HepG2 (cell line): Measurements from ENCODE around the gene ZNF24. TPM values are rescaled to one million over a fixed set of nuclear protein-coding genes. Genes with fewer than 3 reads are reported as not detected.

ENCODE experiments used
- DNMT1 ChIP-seq: sonication (generic); formaldehyde crosslinking; IDR thresholded peaks from 2 replicates; pipeline ENCODE4 v1.5.1; 2020; ENCODE audit warnings: mild to moderate bottlenecking, missing genetic modification reagents
- ELF1 ChIP-seq: sonication (generic); formaldehyde crosslinking; IDR thresholded peaks from 2 replicates; pipeline ENCODE4 v1.4.0; 2020; ENCODE audit warnings: missing genetic modification reagents
- FOXK2 ChIP-seq: fragments of 450-650 bp; IDR thresholded peaks from 2 replicates; pipeline ENCODE4 v1.6.1; 2016
- GABPA ChIP-seq, 2 experiments: IDR thresholded peaks; 2 replicates each; pipeline ENCODE4 v1.6.1; 2011 to 2016; ENCODE audit warnings: low read depth in 2 of 2, low read length in 1 of 2, missing biosample characterization in 1 of 2, missing genetic modification characterization in 1 of 2
- HNF4A ChIP-seq: sonication (generic); formaldehyde crosslinking; IDR thresholded peaks from 2 replicates; pipeline ENCODE4 v1.4.0; 2020; ENCODE audit warnings: missing genetic modification reagents
- KLF12 ChIP-seq: sonication (generic); formaldehyde crosslinking; IDR thresholded peaks from 2 replicates; pipeline ENCODE4 v1.4.0; 2020; ENCODE audit warnings: missing genetic modification reagents, borderline replicate concordance
- NR2F6 ChIP-seq, 2 experiments: IDR thresholded peaks; 2 replicates each; pipeline ENCODE4 v1.6.1; 2016; ENCODE audit warnings: antibody characterized with exemption in 1 of 2, mild to moderate bottlenecking in 1 of 2
- SATB2 ChIP-seq: sonication (generic); formaldehyde crosslinking; IDR thresholded peaks from 2 replicates; pipeline ENCODE4 v1.5.0; 2020; ENCODE audit warnings: missing genetic modification reagents
- TARDBP ChIP-seq: sonication (generic); formaldehyde crosslinking; IDR thresholded peaks from 2 replicates; pipeline ENCODE4 v1.8.0; 2022; ENCODE audit warnings: mild to moderate bottlenecking, missing genetic modification reagents
- XRCC5 ChIP-seq: fragments of 200-400 bp; formaldehyde crosslinking; optimal IDR thresholded peaks from 2 replicates; pipeline ENCODE3; 2017; ENCODE audit warnings: mild to moderate bottlenecking, low read length
- ZBTB7B ChIP-seq: sonication (generic); formaldehyde crosslinking; IDR thresholded peaks from 2 replicates; pipeline ENCODE4 v1.4.0; 2020; ENCODE audit warnings: missing genetic modification reagents
- ZNF629 ChIP-seq: sonication (generic); formaldehyde crosslinking; conservative IDR thresholded peaks from 2 replicates; pipeline ENCODE4 v1.5.0; 2020; ENCODE audit warnings: missing genetic modification reagents
- polyA plus RNA-seq, 8 experiments: library from polyadenylated mRNA; depleted of rRNA in 3 of 8; stranded (reverse) in 7 of 8; unstranded in 1 of 8; fragments of >200 nt; fragmentation: Illumina TruSeq in 4 of 8; extraction: Trizol in 4 of 8; gene quantifications; 2 replicates each; pipeline versions ENCODE4 v1.2.1 to v1.2.3, GENCODE V29; 2011 to 2016; ENCODE audit warnings: low read depth in 4 of 8, missing spikeins in 1 of 8, mixed read lengths in 1 of 8; ENCODE audit not compliant: insufficient read depth in 1 of 8
- total RNA-seq, 5 experiments: library from RNA; depleted of rRNA; stranded (reverse); fragments of >200 nt; fragmentation: Illumina TruSeq; extraction: Trizol; gene quantifications; 2 replicates each; pipeline ENCODE4 v1.2.3, GENCODE V29; 2016; ENCODE audit warnings: low read depth in 1 of 5
- TF ChIP-seq, protein P1 (sequence below): sonication (generic); formaldehyde crosslinking; IDR thresholded peaks from 2 replicates; pipeline ENCODE4 v1.5.0; 2020; ENCODE audit warnings: missing genetic modification reagents, mild to moderate bottlenecking, borderline replicate concordance
- TF ChIP-seq, protein P2 (sequence below): sonication (generic); formaldehyde crosslinking; IDR thresholded peaks from 2 replicates; pipeline ENCODE4 v1.5.0; 2020; ENCODE audit warnings: mild to moderate bottlenecking, missing genetic modification reagents, moderate library complexity
- TF ChIP-seq, protein P3 (sequence below): sonication (generic); formaldehyde crosslinking; IDR thresholded peaks from 2 replicates; pipeline ENCODE4 v1.5.0; 2020; ENCODE audit warnings: mild to moderate bottlenecking, missing genetic modification reagents
- TF ChIP-seq, protein P4 (sequence below): sonication (generic); formaldehyde crosslinking; IDR thresholded peaks from 2 replicates; pipeline ENCODE4 v1.4.0; 2020; ENCODE audit warnings: mild to moderate bottlenecking, missing genetic modification reagents, borderline replicate concordance
- TF ChIP-seq, protein P5 (sequence below): sonication (generic); formaldehyde crosslinking; IDR thresholded peaks from 2 replicates; pipeline ENCODE4 v1.8.1; 2023; ENCODE audit warnings: mild to moderate bottlenecking, missing genetic modification reagents
- TF ChIP-seq, protein P6 (sequence below): sonication (generic); formaldehyde crosslinking; conservative IDR thresholded peaks from 2 replicates; pipeline ENCODE4 v1.4.0; 2020; ENCODE audit warnings: missing genetic modification reagents

The ZNF24 gene
- total and polyA plus RNA-seq, 2 of the 13 experiments (the other 11 are each of a cell fraction or from before 2014, with no cell fraction given) = 19.5 to 41.1 TPM

DNA sequence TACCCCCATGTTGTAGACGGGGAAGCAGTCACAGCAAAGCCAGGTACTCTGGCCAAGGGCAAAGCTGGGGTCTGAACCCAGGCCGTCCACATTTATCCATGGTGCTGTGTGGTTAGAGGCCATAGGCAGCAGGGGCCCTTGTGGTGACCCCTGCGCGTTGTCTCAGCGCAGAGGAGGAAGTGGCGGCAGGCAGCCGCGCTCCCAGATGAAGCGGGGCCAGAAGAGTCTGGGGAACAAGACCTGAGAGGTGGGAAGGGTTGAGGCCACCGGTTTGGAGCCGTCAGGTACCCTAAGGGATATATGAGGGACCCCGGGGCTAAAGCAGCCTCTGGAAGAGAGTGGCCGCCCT is 32.1 kb upstream of the ZNF24 start (continued):
- TF ChIP-seq, protein P1, sequence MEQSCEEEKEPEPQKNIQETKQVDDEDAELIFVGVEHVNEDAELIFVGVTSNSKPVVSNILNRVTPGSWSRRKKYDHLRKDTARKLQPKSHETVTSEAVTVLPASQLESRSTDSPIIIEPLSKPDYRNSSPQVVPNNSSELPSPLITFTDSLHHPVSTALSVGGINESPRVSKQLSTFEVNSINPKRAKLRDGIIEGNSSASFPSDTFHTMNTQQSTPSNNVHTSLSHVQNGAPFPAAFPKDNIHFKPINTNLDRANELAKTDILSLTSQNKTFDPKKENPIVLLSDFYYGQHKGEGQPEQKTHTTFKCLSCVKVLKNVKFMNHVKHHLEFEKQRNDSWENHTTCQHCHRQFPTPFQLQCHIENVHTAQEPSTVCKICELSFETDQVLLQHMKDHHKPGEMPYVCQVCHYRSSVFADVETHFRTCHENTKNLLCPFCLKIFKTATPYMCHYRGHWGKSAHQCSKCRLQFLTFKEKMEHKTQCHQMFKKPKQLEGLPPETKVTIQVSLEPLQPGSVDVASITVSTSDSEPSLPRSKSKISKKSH (CRISPR knock-in tag) = no peak
- TF ChIP-seq HNF4A (CRISPR knock-in tag) (no peak), GABPA (IDR thresholded peaks at IDR 0.05; ENCODE audit: low read depth, low read length) (no peak), GABPA (CRISPR knock-in tag; IDR thresholded peaks at IDR 0.05; ENCODE audit: low read depth) (0 out of 2 replicates have a peak, but pooled peaks have one; percentile 12), DNMT1 (CRISPR knock-in tag) (no peak), ZBTB7B (CRISPR knock-in tag) (no peak), FOXK2 (no peak), ELF1 (peak; percentile 10; the same call in 1 of the 2 replicates), ZNF629 (CRISPR knock-in tag) (no peak), TARDBP (no peak), XRCC5 (peak; percentile 14), KLF12 (CRISPR knock-in tag) (0 out of 2 replicates have a peak, but pooled peaks have one; percentile 8), NR2F6 (IDR thresholded peaks at IDR 0.05) (no peak), NR2F6 (CRISPR knock-in tag; IDR thresholded peaks at IDR 0.05) (0 out of 2 replicates have a peak, but pooled peaks have one; percentile 29), SATB2 (CRISPR knock-in tag) (no peak)
- TF ChIP-seq, protein P2, sequence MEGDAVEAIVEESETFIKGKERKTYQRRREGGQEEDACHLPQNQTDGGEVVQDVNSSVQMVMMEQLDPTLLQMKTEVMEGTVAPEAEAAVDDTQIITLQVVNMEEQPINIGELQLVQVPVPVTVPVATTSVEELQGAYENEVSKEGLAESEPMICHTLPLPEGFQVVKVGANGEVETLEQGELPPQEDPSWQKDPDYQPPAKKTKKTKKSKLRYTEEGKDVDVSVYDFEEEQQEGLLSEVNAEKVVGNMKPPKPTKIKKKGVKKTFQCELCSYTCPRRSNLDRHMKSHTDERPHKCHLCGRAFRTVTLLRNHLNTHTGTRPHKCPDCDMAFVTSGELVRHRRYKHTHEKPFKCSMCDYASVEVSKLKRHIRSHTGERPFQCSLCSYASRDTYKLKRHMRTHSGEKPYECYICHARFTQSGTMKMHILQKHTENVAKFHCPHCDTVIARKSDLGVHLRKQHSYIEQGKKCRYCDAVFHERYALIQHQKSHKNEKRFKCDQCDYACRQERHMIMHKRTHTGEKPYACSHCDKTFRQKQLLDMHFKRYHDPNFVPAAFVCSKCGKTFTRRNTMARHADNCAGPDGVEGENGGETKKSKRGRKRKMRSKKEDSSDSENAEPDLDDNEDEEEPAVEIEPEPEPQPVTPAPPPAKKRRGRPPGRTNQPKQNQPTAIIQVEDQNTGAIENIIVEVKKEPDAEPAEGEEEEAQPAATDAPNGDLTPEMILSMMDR (CRISPR knock-in tag) = 0 out of 2 replicates have a peak, but pooled peaks have one; percentile 11
- TF ChIP-seq, protein P3, sequence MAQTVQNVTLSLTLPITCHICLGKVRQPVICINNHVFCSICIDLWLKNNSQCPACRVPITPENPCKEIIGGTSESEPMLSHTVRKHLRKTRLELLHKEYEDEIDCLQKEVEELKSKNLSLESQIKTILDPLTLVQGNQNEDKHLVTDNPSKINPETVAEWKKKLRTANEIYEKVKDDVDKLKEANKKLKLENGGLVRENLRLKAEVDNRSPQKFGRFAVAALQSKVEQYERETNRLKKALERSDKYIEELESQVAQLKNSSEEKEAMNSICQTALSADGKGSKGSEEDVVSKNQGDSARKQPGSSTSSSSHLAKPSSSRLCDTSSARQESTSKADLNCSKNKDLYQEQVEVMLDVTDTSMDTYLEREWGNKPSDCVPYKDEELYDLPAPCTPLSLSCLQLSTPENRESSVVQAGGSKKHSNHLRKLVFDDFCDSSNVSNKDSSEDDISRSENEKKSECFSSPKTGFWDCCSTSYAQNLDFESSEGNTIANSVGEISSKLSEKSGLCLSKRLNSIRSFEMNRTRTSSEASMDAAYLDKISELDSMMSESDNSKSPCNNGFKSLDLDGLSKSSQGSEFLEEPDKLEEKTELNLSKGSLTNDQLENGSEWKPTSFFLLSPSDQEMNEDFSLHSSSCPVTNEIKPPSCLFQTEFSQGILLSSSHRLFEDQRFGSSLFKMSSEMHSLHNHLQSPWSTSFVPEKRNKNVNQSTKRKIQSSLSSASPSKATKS (CRISPR knock-in tag) = no peak
- TF ChIP-seq, protein P4, sequence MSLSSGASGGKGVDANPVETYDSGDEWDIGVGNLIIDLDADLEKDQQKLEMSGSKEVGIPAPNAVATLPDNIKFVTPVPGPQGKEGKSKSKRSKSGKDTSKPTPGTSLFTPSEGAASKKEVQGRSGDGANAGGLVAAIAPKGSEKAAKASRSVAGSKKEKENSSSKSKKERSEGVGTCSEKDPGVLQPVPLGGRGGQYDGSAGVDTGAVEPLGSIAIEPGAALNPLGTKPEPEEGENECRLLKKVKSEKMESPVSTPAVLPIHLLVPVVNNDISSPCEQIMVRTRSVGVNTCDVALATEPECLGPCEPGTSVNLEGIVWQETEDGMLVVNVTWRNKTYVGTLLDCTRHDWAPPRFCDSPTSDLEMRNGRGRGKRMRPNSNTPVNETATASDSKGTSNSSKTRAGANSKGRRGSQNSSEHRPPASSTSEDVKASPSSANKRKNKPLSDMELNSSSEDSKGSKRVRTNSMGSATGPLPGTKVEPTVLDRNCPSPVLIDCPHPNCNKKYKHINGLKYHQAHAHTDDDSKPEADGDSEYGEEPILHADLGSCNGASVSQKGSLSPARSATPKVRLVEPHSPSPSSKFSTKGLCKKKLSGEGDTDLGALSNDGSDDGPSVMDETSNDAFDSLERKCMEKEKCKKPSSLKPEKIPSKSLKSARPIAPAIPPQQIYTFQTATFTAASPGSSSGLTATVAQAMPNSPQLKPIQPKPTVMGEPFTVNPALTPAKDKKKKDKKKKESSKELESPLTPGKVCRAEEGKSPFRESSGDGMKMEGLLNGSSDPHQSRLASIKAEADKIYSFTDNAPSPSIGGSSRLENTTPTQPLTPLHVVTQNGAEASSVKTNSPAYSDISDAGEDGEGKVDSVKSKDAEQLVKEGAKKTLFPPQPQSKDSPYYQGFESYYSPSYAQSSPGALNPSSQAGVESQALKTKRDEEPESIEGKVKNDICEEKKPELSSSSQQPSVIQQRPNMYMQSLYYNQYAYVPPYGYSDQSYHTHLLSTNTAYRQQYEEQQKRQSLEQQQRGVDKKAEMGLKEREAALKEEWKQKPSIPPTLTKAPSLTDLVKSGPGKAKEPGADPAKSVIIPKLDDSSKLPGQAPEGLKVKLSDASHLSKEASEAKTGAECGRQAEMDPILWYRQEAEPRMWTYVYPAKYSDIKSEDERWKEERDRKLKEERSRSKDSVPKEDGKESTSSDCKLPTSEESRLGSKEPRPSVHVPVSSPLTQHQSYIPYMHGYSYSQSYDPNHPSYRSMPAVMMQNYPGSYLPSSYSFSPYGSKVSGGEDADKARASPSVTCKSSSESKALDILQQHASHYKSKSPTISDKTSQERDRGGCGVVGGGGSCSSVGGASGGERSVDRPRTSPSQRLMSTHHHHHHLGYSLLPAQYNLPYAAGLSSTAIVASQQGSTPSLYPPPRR (CRISPR knock-in tag) = no peak
- TF ChIP-seq, protein P5, sequence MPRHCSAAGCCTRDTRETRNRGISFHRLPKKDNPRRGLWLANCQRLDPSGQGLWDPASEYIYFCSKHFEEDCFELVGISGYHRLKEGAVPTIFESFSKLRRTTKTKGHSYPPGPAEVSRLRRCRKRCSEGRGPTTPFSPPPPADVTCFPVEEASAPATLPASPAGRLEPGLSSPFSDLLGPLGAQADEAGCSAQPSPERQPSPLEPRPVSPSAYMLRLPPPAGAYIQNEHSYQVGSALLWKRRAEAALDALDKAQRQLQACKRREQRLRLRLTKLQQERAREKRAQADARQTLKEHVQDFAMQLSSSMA (CRISPR knock-in tag) = no peak
- TF ChIP-seq, protein P6, sequence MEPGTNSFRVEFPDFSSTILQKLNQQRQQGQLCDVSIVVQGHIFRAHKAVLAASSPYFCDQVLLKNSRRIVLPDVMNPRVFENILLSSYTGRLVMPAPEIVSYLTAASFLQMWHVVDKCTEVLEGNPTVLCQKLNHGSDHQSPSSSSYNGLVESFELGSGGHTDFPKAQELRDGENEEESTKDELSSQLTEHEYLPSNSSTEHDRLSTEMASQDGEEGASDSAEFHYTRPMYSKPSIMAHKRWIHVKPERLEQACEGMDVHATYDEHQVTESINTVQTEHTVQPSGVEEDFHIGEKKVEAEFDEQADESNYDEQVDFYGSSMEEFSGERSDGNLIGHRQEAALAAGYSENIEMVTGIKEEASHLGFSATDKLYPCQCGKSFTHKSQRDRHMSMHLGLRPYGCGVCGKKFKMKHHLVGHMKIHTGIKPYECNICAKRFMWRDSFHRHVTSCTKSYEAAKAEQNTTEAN (CRISPR knock-in tag) = no peak
